ENCODE results near the gene SPATA20. TPM values are rescaled to one million over a fixed set of nuclear protein-coding genes. Genes with fewer than 3 reads are reported as not detected.

The SPATA20 gene
- total RNA-seq, 1 donor from 2014 or later, result 58.1 TPM

DNA sequence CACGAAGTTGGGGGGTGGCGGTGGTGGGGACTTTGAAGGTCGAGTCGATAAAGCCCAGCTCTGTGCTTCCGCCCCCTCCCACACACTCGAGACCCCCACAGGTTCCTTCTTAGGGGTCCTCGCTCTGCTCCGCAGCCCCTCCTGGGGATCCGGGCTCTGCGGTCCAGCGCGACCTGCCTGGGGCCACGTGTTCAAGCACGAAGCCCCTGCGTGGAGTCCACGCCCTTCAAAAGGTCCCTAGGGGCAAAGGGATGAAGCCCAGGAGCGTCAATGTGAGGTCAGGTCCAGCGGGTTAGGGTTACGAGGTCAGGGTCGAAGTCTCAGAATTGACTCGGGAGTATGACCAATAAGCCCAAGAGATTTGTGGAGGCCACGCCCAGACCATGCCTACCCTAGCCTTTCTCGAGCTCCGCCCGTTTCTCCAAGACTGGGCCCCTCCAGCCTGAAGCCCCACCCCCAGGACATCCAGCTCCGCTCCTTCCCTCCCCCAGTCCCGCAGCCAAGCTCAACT lies 12.8 kb downstream of the SPATA20 start:
- H3K4me1 Mint-ChIP-seq (ENCODE audit: unreplicated experiment), result peaks cover 28% of the 10 kb centered on the region
- no peak overlapping the region for H3K27ac Mint-ChIP-seq (ENCODE audit: unreplicated experiment)
- H3K27me3 Mint-ChIP-seq (ENCODE audit: unreplicated experiment), result peaks cover 46% of the 10 kb centered on the region
- H3K36me3 Mint-ChIP-seq (ENCODE audit: unreplicated experiment), result peaks cover 3% of the 10 kb centered on the region
- peak overlapping the region; percentile 72 for H3K4me3 Mint-ChIP-seq (ENCODE audit: unreplicated experiment)
- no peaks in the 10 kb centered on the region for H3K9me3 Mint-ChIP-seq (ENCODE audit: unreplicated experiment)
- TF ChIP-seq, protein P1, sequence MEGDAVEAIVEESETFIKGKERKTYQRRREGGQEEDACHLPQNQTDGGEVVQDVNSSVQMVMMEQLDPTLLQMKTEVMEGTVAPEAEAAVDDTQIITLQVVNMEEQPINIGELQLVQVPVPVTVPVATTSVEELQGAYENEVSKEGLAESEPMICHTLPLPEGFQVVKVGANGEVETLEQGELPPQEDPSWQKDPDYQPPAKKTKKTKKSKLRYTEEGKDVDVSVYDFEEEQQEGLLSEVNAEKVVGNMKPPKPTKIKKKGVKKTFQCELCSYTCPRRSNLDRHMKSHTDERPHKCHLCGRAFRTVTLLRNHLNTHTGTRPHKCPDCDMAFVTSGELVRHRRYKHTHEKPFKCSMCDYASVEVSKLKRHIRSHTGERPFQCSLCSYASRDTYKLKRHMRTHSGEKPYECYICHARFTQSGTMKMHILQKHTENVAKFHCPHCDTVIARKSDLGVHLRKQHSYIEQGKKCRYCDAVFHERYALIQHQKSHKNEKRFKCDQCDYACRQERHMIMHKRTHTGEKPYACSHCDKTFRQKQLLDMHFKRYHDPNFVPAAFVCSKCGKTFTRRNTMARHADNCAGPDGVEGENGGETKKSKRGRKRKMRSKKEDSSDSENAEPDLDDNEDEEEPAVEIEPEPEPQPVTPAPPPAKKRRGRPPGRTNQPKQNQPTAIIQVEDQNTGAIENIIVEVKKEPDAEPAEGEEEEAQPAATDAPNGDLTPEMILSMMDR (IDR thresholded peaks at IDR 0.05), result no peak
- DNase-seq (ENCODE audit: extremely low spot score, unreplicated experiment), result no peak

DNA sequence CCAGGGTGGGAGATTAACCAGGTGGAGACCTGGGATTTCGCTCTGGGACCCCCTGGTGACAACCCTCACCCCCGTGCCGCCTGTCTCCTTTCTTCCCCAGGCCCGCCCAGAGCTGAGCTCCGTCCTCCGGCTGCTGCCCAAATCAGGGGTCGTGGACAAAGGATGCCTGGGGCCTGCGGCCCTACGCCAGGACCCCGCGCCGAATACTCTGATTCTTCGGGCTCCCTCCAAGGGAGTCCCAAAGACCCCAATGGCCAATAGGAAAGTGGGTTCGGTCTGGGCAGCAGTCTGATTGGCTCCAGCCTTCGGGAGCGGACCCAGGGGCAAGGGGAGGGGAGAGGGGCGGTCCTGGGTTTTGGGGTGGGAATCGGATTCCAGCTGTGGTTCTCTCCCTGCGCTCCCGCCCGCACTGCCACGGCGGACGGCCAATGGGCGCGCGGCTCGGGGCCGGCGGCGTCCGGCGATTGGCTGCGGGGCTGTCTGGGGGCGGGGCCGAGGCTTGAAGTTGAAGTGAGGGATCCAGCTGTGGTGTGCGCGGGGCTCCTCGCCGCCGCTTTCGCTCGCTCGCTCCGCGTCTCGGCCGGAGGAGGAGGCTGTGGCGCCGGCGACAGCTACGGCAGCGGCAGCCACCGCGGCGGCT lies 13.3 kb downstream of the SPATA20 start, which contains the start of gene CACNA1G:
Gene CACNA1G (plus strand): TSS at position 531 of the 640 bp plus-strand sequence. CDS start 745 bp downstream, outside the sequence.
- H3K9me3 Mint-ChIP-seq (ENCODE audit: unreplicated experiment), result no peaks in the 10 kb centered on the region
- H3K36me3 Mint-ChIP-seq (ENCODE audit: unreplicated experiment), result peaks cover 3% of the 10 kb centered on the region
- no peak within 1 kb of the TSS for H3K27ac Mint-ChIP-seq (ENCODE audit: unreplicated experiment)
- TF ChIP-seq, protein P1 (IDR thresholded peaks at IDR 0.05), result no peak
- H3K27me3 Mint-ChIP-seq (ENCODE audit: unreplicated experiment), result peaks cover 49% of the 10 kb centered on the region
- peak; percentile 96 for DNase-seq (ENCODE audit: extremely low spot score, unreplicated experiment)
- H3K4me1 Mint-ChIP-seq (ENCODE audit: unreplicated experiment), result peaks cover 31% of the 10 kb centered on the region
- peak within 1 kb of the TSS; percentile 72 for H3K4me3 Mint-ChIP-seq (ENCODE audit: unreplicated experiment)

DNA sequence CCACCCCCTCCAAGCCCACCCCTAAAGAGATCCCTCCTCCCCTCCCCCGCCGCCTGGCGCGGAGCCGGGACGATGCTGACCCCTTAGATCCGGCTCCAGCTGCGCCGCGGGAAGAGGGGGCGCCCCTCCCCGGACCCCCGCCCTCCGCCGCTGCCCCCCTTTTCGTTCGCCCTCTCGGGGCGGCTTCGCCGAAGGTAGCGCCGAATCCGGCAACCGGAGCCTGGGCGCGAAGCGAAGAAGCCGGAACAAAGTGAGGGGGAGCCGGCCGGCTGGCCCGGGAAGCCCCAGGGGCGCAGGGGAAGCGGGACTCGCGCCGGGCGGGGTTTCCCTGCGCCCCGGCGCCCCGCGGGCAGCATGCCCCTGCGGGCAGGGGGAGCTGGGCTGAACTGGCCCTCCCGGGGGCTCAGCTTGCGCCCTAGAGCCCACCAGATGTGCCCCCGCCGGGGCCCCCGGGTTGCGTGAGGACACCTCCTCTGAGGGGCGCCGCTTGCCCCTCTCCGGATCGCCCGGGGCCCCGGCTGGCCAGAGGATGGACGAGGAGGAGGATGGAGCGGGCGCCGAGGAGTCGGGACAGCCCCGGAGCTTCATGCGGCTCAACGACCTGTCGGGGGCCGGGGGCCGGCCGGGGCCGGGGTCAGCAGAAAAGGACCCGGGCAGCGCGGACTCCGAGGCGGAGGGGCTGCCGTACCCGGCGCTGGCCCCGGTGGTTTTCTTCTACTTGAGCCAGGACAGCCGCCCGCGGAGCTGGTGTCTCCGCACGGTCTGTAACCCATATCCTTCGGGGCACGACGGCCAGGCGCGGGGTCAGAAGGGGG lies 14.2 kb downstream of the SPATA20 start:
- Mint-ChIP-seq H3K27me3 (ENCODE audit: unreplicated experiment) (peaks cover 56% of the 10 kb centered on the region), H3K4me1 (ENCODE audit: unreplicated experiment) (peaks cover 31% of the 10 kb centered on the region), H3K4me3 (ENCODE audit: unreplicated experiment) (no peak overlapping the region), H3K9me3 (ENCODE audit: unreplicated experiment) (no peaks in the 10 kb centered on the region), H3K27ac (ENCODE audit: unreplicated experiment) (no peak overlapping the region), H3K36me3 (ENCODE audit: unreplicated experiment) (peaks cover 3% of the 10 kb centered on the region)
- DNase-seq (ENCODE audit: extremely low spot score, unreplicated experiment), result no peak
- TF ChIP-seq, protein P1 (IDR thresholded peaks at IDR 0.05), result no peak

DNA sequence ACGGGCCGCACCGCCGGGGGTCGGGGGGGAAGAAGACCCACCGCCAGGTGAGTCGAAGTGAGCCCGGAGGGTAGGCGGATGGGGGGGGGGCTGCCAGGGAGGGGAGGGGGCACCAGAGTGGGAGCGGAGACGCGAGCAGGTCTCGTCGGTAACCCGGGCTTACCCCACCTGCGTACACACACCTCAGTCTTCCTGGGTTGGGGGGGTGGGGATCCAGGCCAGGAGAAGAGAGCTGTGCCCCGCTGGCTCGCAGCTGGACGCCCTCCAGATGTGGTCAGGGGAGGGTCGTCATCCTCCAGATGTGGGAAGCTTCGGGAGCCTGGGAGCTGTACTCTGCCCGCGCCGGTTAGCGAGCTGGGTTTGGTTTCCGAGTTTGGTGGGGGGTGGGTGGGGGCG lies 14.8 kb downstream of the SPATA20 start:
- Mint-ChIP-seq H3K4me3 (ENCODE audit: unreplicated experiment) (no peak overlapping the region), H3K27me3 (ENCODE audit: unreplicated experiment) (peaks cover 62% of the 10 kb centered on the region), H3K9me3 (ENCODE audit: unreplicated experiment) (no peaks in the 10 kb centered on the region), H3K4me1 (ENCODE audit: unreplicated experiment) (peaks cover 31% of the 10 kb centered on the region), H3K36me3 (ENCODE audit: unreplicated experiment) (no peaks in the 10 kb centered on the region), H3K27ac (ENCODE audit: unreplicated experiment) (no peak overlapping the region)
- TF ChIP-seq, protein P1 (IDR thresholded peaks at IDR 0.05), result no peak
- no peak for DNase-seq (ENCODE audit: extremely low spot score, unreplicated experiment)
